HG03039 (cell line): ENCODE results near the gene DNM1L.

ENCODE experiments used
- ATAC-seq: cut with Tn5 transposase; IDR thresholded peaks from one replicate; pipeline ENCODE4 v1.9.1; 2021; ENCODE audit warnings: mild to moderate bottlenecking, moderate library complexity; ENCODE audit not compliant: unreplicated experiment

The DNM1L gene

DNA sequence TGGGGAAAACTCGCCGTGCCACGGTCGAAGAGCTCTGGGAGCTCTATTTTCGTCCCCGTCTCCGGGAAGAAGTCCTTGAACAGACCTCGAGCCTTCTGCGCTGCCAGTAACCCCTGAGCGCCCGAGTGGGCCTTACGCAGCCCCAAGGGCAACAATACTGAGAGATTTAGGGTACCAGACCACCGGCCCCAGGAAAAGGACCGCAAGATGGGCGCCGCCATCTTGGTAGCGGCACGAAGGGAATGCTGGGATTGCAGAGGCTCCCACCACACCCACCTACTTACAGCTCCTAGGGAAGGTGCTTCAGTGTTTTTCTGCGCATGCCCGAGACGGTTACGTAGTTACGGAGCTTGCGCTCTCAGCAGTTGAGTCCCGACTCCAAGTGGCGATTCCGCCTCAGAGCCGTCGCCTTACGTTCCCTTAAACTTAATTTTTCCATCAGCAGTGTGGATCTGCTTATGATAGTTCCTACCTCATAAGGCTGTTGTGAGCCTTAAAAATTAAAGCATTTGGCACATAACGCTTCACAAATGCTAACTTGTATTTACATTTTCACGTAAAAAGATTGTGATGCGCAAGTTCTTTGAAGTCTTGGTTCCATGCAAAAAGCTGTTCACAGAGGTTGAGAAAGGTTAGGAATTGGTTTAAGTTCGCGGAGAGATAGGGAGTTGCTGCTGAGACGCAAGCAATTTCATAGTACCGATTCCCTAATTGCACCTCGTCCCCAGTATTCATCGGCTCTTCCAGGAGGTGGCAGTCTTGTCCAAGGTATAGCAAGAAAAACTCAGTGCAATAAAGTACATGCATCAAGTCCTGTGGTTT is 76.8 kb downstream of the DNM1L start, which contains the start of gene YARS2:
Gene YARS2 (minus strand): TSS at position 244 of the 822 bp plus-strand sequence. CDS start 23 bp downstream, at position 221.
- peak; percentile 85 for ATAC-seq

GRCh38 chr12:32756476-32757066 is 77.5 kb downstream of the DNM1L start:
- ATAC-seq = no peak

DNA sequence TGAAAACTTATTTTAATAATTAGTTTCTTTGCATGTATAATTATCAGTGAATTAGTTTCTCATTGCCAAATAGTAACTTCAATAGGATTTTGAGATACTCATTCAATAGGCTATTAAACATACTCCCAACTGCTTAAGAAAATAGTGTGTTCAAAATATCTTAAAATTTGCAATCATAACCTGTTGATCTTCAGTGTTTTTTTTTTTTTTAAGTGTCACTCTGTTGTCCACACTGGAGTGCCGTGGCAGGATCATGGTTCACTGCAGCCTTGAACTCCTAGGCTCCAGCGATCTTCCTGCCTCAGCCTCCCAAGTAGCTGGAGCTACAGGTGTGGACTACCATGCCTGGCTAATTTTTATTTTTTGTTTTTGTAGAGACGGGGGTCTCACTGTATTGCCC is 78.1 kb downstream of the DNM1L start:
- ATAC-seq = no peak

- ATAC-seq = no peak
Measured at GRCh38 chr12:32761716-32762115, 82.6 kb downstream of the DNM1L start.

DNA sequence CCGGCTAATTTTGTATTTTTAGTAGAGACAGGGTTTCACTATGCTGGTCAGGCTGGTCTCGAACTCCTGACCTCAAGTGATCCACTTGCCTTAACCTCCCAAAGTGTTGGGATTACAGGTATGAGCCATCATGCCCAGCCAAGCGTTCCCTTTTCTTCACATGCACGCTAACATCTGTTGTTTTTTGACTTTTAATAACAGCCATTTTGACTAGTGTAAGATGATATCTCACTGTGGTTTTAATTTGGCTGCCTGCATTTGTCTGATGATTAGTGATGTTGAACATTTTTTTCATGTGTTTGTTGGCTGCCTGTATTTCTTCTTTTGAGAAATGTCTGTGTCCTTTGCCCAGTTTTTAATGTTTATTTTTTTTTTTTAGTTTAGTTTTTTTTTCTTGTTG is 86.8 kb downstream of the DNM1L start:
- ATAC-seq = no peak

DNA sequence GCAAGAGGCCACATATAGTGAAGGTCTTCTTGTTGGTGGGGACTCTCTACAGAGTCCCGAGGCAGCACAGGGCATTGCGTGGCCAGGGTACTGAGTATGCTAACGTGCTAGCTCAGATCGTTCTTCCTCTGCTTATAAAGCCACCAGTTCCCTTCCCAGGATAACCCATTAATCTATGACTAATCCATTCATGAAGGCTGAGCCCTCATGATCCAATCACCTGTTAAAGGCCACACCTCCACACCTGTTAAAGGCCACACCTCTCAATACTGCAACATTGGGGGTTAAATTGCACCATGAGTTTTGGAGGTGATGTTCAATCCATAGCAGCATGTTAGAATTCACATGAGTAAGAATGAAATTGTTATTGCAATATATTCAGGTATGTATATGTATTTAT is 89.4 kb downstream of the DNM1L start:
- no peak for ATAC-seq

- no peak for ATAC-seq
Measured at GRCh38 chr12:32770141-32770540, 91.0 kb downstream of the DNM1L start.

DNA sequence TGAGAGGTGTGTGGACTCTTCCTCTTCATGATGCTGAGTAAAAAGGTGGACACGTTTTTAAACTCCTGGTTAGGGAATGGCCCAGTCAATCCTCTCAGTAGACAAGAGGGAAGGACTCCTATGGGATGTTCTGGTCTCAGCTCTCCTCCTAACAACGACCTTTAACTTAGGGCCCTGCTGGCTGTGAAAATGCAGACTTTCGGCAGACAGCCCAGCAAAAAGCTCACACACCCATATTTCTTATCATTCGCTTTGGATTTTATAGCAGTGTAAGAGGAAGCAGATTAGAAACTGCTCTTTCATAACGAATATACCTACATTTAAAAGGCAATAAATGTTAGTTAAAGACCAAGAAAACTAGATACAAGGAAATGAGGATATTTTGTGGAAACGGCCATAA is 94.6 kb downstream of the DNM1L start:
- ATAC-seq = no peak

DNA sequence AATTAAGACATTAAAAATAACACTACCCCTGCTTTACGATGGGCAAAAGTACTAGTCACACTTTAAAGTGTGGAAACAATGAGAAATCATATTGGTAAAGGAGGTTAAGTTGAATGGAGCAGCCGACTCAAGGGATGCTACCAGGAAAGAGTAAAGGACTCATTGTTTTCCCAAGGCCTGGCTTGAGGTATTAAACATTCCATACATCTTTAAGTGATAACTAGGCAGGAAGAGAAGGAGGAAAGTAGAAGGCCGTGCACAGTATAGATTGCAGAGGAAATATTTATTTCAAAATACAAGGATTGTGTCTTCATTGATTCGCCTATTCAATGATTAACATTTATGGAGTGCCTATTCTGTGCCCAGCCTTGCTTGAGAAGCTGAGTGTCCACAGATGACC is 97.2 kb downstream of the DNM1L start:
- no peak for ATAC-seq

GRCh38 chr12:32777159-32777558 is 98.1 kb downstream of the DNM1L start:
- ATAC-seq = peak; percentile 54

DNA sequence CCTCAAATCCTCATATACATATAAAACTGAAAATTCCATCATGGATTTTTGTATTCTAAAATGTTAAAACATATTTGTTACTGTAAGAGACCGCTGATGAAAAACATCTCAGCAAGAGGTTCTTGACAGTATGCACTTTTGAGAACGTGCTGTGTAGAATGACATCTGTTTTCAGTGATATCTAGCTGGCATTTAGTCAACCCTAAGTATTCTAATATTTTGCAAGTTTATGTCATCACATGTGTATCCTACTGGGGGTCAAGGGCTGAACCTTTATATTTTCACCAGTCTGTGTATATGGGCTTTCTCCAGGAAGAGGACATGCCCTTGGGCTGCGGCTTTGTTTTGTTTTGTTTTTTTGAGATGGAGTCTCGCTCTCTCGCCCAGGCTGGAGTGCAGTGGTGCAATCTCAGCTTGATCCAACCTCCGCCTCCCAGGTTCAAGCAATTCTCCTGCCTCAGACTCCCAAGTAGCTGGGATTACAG is 98.6 kb downstream of the DNM1L start:
- no peak for ATAC-seq

GRCh38 chr12:32780071-32780470 is 101.0 kb downstream of the DNM1L start:
- ATAC-seq = no peak

- no peak for ATAC-seq
Measured at GRCh38 chr12:32783029-32783428, 103.9 kb downstream of the DNM1L start.

DNA sequence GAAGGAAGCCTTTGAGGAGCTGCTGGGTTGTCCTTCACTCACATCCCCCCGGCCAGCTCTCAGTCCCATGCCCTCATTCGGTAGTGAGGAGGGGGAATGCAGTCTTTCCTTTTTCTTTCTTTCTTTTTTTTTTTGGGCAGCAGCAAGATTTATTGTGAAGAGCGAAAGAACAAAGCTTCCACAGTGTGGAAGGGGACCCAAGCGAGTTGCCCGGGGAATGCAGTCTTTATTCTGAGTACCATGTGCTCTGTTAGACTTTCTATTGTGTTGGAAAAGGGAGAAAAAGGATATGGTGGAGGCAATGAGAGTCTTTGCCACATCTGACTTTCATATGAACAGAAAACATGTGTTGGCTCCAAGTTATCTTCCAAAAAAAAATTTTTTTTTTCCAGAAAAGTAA is 106.5 kb downstream of the DNM1L start:
- no peak for ATAC-seq

DNA sequence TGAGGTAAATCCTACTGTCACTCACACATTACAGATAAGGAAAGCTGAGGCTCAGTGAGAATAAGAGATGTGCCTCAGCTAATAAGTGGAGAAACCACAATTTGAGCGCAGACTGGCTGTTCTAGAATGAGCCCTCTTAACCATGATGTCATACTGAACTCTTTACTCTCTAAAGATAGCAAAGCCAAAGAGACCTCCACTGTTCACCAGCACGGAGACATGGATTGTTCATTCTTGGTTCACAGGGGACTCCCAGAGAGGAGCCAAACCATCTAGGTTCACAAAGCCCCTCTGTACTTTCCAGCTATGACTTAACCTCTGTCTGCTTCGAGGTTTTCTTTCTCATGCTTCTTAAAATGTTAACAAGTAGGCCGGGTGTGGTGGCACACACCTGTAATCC is 109.3 kb downstream of the DNM1L start:
- no peak for ATAC-seq

GRCh38 chr12:32789446-32789845 is 110.3 kb downstream of the DNM1L start:
- ATAC-seq = no peak

- ATAC-seq = no peak
Measured at GRCh38 chr12:32789916-32790315, 110.8 kb downstream of the DNM1L start.

GRCh38 chr12:32794281-32794680 is 115.2 kb downstream of the DNM1L start:
- no peak for ATAC-seq
